Transverse colon (tissue), 4 donors: ENCODE measurements around the gene SAMHD1. TPM values are rescaled to one million over a fixed set of nuclear protein-coding genes. Genes with fewer than 3 reads are reported as not detected.

Experiments
- DNase-seq: peaks from one replicate; pipeline ENCODE4 v3.0.0-alpha.2; 2019
- H3K27ac ChIP-seq, 4 donors: fragments of 200-600 bp; sonication (generic); 2 replicates each; pipeline ENCODE4 v1.5.1; 2016 to 2018; ENCODE audit warnings: inconsistent platforms in 4 of 4
- H3K27me3 ChIP-seq: fragments of 200-600 bp; sonication (generic); 2 replicates; pipeline ENCODE4 v1.5.1; 2017; ENCODE audit warnings: inconsistent platforms
- H3K36me3 ChIP-seq, 4 donors: fragments of 200-600 bp; sonication (generic); 2 replicates each; pipeline ENCODE4 v1.5.1; 2017 to 2019; ENCODE audit warnings: inconsistent platforms in 4 of 4
- H3K4me1 ChIP-seq, 4 donors: fragments of 200-600 bp; sonication (generic); 2 replicates each; pipeline ENCODE4 v1.5.1; 2017 to 2020; ENCODE audit warnings: inconsistent platforms in 4 of 4
- H3K4me3 ChIP-seq, 4 donors: fragments of 200-600 bp; sonication (generic); 1 replicate in 1 of 4; 2 replicates in 3 of 4; pipeline versions ENCODE4 v1.5.1 to v1.6.1; 2017 to 2019; ENCODE audit warnings: inconsistent platforms in 4 of 4
- H3K9me3 ChIP-seq, 2 donors: fragments of 200-600 bp; sonication (generic); 2 replicates each; pipeline ENCODE4 v1.5.1; 2017 to 2019; ENCODE audit warnings: inconsistent platforms in 2 of 2
- CTCF ChIP-seq, 5 experiments: fragments of 200-600 bp in 3 of 5; fragments of 450-650 bp in 2 of 5; sonication (generic) in 3 of 5; IDR thresholded peaks; 1 replicate in 2 of 5; 2 replicates in 3 of 5; pipeline ENCODE4 v1.5.1; 2016 to 2017; ENCODE audit warnings: antibody characterized with exemption in 5 of 5, inconsistent platforms in 3 of 5, mild to moderate bottlenecking in 2 of 5, moderate library complexity in 1 of 5
- EP300 ChIP-seq: sonication (generic); formaldehyde crosslinking; IDR thresholded peaks from one replicate; pipeline ENCODE4 v1.6.1; 2017; ENCODE audit warnings: antibody characterized with exemption, low read depth
- POLR2A ChIP-seq: fragments of 450-650 bp; IDR thresholded peaks from one replicate; pipeline ENCODE4 v1.6.1; 2016; ENCODE audit warnings: antibody characterized with exemption, mild to moderate bottlenecking, moderate library complexity
- POLR2AphosphoS5 ChIP-seq, 3 donors: sonication (generic); formaldehyde crosslinking; IDR thresholded peaks; one replicate each; pipeline ENCODE4 v1.6.1; 2016; ENCODE audit warnings: antibody characterized with exemption in 3 of 3
- WGBS, 2 donors: methylation state at CpG; one replicate each; pipeline ENCODE4 v1.1.5; 2018; ENCODE audit warnings: low coverage in 1 of 2; 5-methylcytosine and 5-hydroxymethylcytosine counted together
- in situ Hi-C, 4 donors: fragments of 200-750 bp; cut with MboI; loops; one replicate each; pipeline versions ENCODE4 v1.15.0 to v1.15.1; 2017; ENCODE audit warnings: low sequenced_read_pairs in 3 of 4, low pct_ligation_motif_present in 1 of 4, low pct_unique_long_range_greater_than_20kb in 1 of 4
- intact Hi-C: fragments of 100-400 bp; cut with DNase I; formaldehyde crosslinking; loops from one replicate; pipeline ENCODE4 v1.15.1; 2023; ENCODE audit warnings: low total_unique reads
- total RNA-seq, 4 donors: library from RNA; depleted of rRNA; stranded (reverse); fragments of >200 nt; gene quantifications; one replicate each; pipeline ENCODE4 v1.1.0, GENCODE V29; 2016

The SAMHD1 gene
- total RNA-seq, 4 donors from 2014 or later, result 40.6 to 96.9 (median 70.6) TPM

DNA sequence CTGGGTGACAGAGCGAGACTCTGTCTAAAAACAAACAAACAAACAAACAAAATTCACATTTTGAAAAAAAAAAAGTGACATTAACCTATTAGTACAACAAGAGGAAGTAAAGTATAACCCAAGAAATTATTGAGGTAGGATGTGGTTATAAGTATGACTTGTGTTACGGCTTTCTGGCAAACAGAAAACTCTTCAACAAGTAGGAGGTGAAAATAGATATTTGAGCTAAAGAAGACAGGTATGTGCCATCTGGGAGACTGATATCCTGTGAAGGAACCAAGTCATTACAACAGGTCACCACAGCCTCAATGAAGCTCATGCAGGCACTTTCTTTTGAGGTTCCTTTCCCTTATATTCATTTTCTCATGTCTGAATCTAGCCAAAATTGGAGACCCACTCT, 46.8 kb downstream of the SAMHD1 start:
- H3K36me3 ChIP-seq, result peaks cover 0 to 67% (median 25%) of the 10 kb centered on the region in 4 donors
- WGBS, 2 donors, result 82 to 91% methylated on average over 2 of the region's 2 CpGs
- intact Hi-C loops, result no loop called here
- no peak for TF ChIP-seq POLR2A
- TF ChIP-seq CTCF (IDR thresholded peaks at IDR 0.05), result no peak
- TF ChIP-seq POLR2AphosphoS5 (IDR thresholded peaks at IDR 0.05), result no peak
- TF ChIP-seq EP300, result no peak
- no peak overlapping the region for H3K4me3 ChIP-seq
- no peaks in the 10 kb centered on the region for H3K9me3 ChIP-seq
- no peaks in the 10 kb centered on the region for H3K4me1 ChIP-seq
- no peak overlapping the region for H3K27ac ChIP-seq
- H3K27me3 ChIP-seq, result no peaks in the 10 kb centered on the region
- in situ Hi-C loops, result no loop called here
- no peak for DNase-seq

DNA sequence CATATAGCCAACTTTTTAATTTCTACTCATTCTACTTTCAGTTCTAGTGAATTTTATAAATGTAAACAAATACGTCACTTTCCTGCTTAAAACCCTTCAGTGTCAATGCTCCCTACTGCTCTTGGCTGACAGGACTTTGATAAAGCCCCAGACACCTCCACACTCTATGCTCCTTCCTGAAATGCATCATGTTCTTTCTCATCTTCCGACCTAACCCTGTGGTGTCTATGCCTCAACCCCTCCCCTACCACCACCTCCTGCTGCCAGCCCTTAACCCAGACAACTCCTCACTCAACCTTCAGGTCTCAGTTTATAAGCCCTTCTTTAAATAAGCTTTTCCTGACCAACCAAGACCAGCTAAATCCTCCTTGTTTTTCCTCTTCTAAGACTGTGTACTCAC, 56.5 kb downstream of the SAMHD1 start:
- in situ Hi-C loops (loop anchor here in 1 of 4 donors (25.0 kb wide), 1 partner anchor 283 kb away; the partner anchor contains the start of gene RAB5IF), intact Hi-C loops (no loop called here)
- Histone ChIP-seq H3K4me1 (no peaks in the 10 kb centered on the region), H3K36me3 (peaks cover 0 to 60% (median 16%) of the 10 kb centered on the region in 4 donors), H3K27ac (no peak overlapping the region), H3K27me3 (no peaks in the 10 kb centered on the region), H3K4me3 (no peak overlapping the region), H3K9me3 (no peaks in the 10 kb centered on the region)
- TF ChIP-seq POLR2AphosphoS5 (IDR thresholded peaks at IDR 0.05), result no peak
- no peak for TF ChIP-seq EP300
- TF ChIP-seq POLR2A, result no peak
- no peak for TF ChIP-seq CTCF (IDR thresholded peaks at IDR 0.05)
- no peak for DNase-seq
- WGBS, 2 donors, result 78 to 88% methylated on average over 2 of the region's 2 CpGs

DNA sequence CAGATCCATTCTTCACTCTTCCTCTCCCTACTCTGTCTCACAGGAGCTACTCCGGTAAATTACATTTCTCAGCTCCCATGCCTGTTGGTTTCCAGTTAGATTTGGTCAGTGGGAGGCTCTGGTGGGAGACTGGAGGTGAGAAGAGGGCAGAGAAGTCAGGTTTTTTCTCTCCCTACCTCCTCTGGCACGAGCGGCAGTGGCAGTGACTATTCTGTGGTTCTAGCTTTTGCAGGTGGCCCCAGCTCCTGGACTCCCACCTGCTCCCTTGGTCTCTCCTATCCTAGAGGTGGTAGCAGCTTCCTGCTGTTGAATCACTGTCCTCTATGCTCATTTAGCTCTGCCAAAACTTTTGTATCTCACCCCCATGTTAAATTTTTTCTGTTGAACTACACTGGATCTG, 57.7 kb downstream of the SAMHD1 start:
- Histone ChIP-seq H3K9me3 (no peaks in the 10 kb centered on the region), H3K36me3 (peaks cover 0 to 52% (median 20%) of the 10 kb centered on the region in 4 donors), H3K27me3 (no peaks in the 10 kb centered on the region), H3K27ac (no peak overlapping the region), H3K4me3 (no peak overlapping the region), H3K4me1 (no peaks in the 10 kb centered on the region)
- WGBS, 2 donors, result 90% methylated on average over 3 of the region's 3 CpGs; no CpG with 5 or more reads in 1 of the 2 donors
- no peak for DNase-seq
- intact Hi-C loops (no loop called here), in situ Hi-C loops (loop anchor here in 1 of 4 donors (25.0 kb wide), 1 partner anchor 282 kb away; the partner anchor contains the start of gene RAB5IF)
- TF ChIP-seq POLR2AphosphoS5 (IDR thresholded peaks at IDR 0.05) (no peak), CTCF (IDR thresholded peaks at IDR 0.05) (no peak), POLR2A (no peak), EP300 (no peak)

GRCh38 chr20:36891211-36891610, 60.3 kb downstream of the SAMHD1 start:
- 95% methylated on average over 4 of the region's 4 CpGs; no CpG with 5 or more reads in 1 of the 2 donors for WGBS, 2 donors
- Histone ChIP-seq H3K36me3 (peaks cover 0 to 40% (median 11%) of the 10 kb centered on the region in 4 donors), H3K9me3 (no peaks in the 10 kb centered on the region), H3K27ac (no peak overlapping the region), H3K4me1 (peaks cover 4 to 8% (median 4%) of the 10 kb centered on the region in 4 donors), H3K27me3 (no peaks in the 10 kb centered on the region), H3K4me3 (no peak overlapping the region)
- intact Hi-C loops (no loop called here), in situ Hi-C loops (loop anchor here in 1 of 4 donors (25.0 kb wide), 1 partner anchor 279 kb away; the partner anchor contains the start of gene RAB5IF)
- no peak for DNase-seq
- TF ChIP-seq CTCF (IDR thresholded peaks at IDR 0.05) (no peak), POLR2AphosphoS5 (IDR thresholded peaks at IDR 0.05) (no peak), EP300 (no peak), POLR2A (no peak)
